Pulmonary artery endothelial cell (primary cell): ENCODE measurements around the gene CREB1. TPM values are rescaled to one million over a fixed set of nuclear protein-coding genes. Genes with fewer than 3 reads are reported as not detected.
"Not testable (repeated sequence)": the region's sequence is repeated elsewhere in the genome, so short reads cannot be mapped to it uniquely, and the experiment has no call there.

Source experiments
- DNase-seq: peaks from one replicate; pipeline ENCODE4 v3.0.0-alpha.2; 2011; ENCODE audit warnings: low read depth, low spot score
- total RNA-seq: library from RNA; depleted of rRNA; stranded (reverse); fragments of >200 nt; gene quantifications from 2 replicates; pipeline ENCODE4 v1.2.3, GENCODE V29; 2014

Gene CREB1
- total RNA-seq, 1 donor from 2014 or later = 41.1 TPM

DNA sequence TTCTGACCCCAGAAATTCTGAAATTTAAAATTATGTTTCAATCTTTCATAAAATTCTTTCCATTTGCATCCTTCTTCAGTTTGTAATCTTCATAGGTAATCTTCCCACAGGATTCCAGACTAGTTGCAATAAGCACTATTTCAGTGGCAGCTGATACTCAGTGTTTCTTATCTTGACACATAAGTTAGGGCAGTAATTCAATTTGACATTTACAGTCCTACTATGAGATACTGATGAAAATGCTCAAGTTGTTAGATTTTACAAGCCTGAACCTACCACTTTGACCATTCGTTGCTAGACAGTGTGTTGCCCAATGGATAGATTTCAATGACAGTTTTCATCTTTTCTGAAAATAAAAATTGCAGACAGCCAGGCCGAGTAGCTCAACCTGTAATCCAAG is 85.1 kb downstream of the CREB1 start:
- DNase-seq = no peak

DNA sequence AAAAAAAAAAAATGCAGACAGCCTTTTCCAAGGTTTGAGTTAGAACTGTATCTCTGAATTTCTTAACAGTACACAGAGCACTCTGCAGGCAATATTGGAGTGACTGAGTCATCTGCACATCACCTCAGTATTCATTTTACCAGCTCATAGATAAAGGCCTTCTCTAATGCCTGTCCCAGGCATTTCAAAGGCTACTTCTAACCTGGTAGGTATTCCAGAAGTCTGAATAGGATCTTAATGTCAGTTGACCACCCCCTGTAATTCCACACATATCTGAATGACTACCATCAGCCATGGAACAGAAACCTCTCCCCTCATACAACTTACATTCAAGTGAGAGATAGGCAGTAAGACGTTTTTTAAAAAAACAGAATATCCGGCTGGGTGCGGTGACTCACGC is 86.4 kb downstream of the CREB1 start:
- DNase-seq = no peak

GRCh38 chr2:207617011-207617671 is 87.4 kb downstream of the CREB1 start:
- DNase-seq = peak; percentile 84

DNA sequence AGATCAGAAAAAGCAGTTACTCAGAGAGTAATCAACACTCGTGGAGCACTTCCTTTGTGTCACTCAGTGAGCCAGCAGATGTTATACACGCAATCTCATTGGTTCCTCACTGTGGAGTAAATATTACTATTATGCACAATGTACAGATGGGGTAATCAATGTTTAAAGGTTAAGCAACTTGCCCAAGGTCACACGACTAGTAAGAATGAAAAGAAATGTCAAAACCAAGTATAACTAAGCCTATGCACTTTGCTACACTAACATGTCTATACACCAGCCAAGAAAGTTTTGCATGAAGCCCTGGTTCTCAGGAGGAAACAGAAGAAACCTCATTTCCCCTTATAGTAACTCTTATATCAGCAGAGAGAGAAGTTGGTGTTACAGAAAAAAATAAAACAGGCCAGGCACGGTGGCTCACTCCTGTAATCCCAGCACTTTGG is 90.0 kb downstream of the CREB1 start:
- no peak for DNase-seq

DNA sequence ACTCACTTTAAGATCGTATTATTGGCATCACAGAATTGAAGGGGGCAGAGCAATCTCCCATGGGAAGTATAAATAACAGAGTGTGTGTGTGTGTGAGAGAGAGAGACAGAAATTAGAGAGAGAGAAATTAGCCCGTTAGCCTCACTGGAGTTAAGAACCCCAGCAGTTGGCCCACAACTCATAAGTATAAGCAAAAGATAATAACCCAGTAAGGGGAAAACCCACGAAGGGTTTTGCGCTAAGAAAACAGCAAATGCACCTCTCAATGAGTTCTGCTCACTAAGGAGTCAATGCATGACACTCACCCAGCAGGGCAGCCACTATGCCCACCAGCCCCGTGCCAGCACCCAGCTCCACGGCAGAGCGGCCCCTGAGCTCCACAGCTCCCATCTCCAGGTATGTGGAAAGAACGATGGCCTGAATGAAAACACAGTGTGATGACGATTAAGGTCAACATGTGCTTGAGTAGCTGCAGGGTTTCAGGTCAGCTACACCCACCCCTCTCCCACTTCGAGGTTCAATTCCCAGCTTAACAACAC is 91.8 kb downstream of the CREB1 start:
- no peak for DNase-seq

DNA sequence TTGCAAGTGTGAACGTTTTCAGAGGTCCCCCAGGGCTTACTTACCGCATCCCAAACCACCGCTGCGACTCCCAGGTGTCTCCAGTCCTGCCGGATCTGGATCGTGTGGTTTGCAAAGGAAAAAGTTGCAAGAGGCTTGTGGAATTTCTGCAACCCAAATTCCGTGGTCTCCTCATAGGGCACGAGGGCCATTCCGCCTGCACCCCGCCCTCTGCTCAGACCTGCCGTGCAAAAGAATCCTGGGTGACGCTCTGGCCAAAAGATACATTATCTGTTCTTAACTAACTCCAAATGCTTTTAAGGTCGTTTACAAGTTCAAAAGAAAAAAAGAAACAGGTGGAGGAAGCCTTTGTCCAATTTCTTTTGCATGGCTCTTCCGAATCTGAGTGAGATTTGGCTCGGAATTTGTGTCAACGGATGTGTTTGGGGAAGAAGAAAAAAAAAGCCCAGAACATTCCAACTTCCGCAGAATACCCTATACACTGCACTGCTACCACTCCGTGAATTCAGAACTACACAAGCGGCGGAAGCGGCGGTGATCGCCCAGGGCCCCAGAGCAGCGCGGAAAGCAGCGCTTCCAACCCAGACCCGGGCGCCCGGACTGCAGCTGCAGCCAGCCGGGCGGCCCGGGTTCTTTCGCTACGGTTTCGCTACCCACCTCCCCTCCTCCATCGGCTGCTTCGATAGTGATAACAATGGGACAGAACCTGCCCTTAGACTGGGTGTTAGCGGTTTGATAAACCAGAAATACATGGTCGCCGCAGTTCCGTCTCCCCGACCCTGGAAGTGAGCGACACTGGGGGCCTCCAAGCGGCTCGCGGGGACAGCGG is 94.6 kb downstream of the CREB1 start:
- no peak for DNase-seq

DNA sequence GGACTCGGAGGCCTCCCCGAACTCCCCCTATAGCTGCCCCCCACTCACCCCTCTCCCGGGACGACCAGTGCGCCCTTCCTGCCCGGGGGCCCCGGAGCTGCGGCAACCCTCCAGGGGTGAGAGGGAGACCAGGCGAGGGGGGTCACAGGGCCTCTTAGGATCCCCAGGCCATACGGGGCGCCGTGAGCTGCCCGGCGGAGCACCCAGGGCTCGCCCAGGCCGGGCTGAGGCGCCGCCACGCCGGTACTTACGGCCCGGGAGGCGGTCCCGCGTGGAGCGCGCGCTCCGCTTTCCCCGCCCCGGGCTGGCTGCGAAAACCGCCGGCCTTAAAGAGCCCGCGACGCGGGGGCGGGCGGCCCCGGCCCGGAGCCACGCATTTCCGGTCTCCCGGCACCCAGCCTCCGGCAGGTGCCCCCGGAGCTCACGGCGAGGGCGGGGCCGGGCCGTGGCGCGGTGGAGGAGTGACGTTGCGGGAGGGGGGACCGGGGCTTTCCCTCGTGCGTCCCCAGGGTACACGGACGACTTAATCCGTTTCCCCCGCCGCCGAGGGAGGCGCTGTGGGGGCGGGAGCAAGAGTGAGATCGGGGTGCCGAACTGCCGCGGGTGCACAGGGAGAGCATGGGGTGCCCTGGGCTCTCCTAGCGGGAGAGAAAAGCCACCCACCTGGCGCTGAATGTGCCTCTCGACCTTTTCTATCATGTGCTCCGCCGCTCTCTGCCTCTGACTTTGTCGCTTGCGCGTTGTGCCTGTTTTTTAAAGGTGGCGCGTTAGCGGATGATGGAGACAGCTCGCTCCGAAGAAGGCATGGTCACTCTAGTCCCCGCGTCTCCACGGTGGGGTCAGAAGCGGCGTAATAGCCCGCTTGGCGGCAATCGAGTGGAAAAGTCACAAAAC is 95.5 kb downstream of the CREB1 start, which contains the start of gene METTL21A:
Gene METTL21A, minus strand, starts transcription at position 381 of the 894 bp plus-strand sequence. CDS start 1,019 bp downstream, outside the sequence.
- DNase-seq = peak; percentile 57

DNA sequence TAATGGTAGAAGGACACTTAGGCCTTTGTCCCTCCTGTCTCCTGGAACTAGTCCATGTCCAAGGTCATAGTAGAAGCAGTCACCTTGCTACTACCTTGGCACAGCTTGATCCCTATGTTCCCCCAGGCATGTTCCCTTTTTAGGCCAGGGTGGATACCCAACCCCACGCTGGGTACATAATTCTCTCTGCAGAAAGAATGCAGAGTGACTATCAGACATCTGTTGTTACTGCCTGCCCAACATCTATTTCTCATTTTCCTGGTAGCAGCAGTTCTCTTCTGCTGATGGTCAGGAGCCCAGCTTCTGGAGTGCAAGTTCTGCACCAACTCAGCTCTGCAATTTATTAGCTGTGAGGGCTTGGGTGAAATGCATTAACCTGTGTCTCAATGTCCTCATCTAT is 99.8 kb downstream of the CREB1 start:
- DNase-seq = no peak

- DNase-seq = no peak
These were observed 100.7 kb downstream of the CREB1 start for GRCh38 chr2:207630491-207630890.

DNA sequence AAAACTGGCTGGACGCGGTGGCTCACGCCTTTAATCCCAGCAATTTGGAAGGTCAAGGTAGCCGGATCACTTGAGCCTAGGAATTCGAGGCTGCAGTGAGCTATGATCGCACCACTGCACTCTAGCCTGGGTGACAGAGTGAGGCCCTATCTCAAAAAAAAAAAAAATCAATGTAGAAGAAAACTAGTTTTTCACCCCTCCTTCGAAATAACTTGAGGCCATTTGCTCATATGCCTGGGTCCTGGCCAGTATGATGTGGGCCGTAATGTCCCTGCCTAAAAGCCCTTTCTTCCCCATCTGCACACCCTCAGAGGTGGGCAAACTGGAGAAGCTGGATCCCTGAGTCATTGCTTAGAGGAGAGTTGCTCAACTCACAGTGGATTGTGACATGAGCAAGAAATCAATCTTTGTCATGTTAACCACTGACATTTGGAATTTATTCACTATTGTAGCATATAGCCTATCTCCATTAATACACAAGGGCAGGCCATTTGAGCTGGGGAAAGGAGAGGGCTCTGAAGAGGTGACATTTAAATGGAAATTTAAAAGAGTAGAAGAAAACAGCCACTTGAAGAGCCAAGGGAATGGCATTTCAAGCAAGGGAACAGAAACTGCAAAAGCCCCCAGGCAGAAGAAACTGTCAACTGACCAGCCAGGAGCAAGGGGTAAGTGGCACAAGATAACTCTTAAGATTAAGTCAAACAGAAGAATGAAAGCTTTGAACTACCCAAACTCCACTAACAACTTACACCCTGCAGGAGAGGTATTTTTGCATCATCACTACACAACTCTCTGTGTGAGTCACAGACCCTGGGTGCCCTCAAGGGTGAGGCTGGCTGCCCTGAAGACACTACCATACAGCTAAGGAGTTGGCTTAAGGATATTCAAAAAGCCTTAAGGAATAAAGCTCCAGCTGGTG is 103.1 kb downstream of the CREB1 start:
- DNase-seq = no peak

DNA sequence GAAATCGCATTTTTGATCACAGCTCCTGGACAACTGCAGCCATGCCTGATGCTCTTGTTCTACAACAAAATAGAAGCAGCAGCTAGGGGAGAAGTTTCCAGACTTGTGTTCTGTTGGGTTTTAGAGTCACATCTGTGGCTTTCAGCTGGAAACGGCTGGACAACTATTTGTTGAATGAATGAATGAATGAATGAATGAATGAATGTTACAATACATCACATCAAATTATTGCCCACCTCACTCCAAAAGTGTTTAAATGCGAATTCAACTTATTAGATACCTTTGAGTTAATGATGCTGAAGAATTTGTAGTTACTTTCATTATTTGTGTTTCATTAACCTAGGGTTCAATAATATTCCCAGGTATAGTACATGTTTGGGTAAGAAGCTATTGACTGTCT is 103.9 kb downstream of the CREB1 start:
- no peak for DNase-seq

DNA sequence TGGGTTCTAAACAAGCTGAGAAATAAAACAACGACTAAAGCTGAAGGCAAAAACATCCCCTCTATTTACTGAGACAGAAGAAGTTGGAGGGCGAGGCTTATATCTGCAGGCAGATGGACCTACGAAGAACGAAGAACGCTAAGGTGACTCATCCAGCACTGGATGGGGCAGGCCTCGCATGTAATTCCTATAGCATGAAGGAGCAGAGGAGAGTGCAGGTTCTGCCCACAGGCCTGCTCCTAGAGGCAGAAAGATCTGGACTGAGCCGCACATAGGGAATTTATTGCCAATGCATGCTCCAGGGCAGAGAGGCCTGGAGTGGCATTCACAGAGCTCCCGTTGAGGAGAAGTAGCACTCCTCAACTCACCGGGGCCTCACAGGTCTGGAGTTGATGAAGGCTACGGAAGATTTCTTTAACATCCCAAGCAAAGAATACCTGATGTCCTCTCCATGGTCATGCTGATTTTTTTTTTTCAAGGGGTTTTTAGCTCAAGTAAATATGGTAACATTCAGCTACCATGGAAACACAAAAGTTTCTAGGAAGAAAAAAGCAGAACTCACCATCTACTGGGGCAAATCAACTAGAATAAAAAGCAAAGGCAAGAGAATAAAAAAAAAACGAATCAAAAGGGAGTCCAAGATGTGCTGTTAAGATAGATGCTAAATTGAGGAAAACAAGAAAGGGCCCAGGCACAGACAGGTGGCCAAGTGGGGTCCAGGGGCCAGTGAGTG is 105.9 kb downstream of the CREB1 start:
- no peak for DNase-seq

DNA sequence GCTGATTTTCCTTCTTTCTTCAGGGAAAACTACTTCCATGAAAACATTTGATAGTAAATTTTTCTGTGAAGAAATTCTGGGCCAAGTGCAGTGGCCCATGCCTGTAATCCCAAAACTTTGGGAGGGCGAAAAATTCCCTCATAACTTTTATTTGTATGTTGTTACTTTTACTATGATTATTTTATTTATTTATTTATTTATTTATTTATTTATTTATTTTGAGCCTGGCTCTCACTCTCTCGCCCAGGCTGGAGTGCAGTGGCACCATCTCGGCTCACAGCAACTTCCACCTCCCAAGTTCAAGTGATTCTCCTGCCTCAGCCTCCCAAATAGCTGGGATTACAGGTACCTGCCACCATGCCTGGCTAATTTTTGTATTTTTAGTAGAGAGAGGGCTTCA is 109.5 kb downstream of the CREB1 start:
- not testable (repeated sequence) for DNase-seq

GRCh38 chr2:207640160-207640559 is 110.4 kb downstream of the CREB1 start:
- DNase-seq = no peak

DNA sequence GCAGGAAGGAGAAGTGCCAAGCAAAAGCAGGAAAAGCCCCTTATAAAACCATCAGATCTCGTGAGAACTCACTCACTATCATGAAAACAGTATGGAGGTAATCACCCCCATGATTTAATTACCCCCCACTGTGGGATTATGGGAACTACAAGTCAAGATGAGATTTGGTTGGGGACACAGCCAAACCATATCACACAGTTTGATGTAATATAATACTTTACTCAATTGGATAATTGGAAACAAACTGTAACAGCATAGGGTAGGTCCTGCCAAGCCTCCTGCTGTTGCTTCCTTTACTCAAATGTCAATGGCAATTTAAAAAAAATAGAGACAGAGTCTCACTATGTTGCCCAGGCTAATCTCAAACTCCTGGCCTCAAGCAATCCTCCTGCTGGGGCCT is 110.9 kb downstream of the CREB1 start:
- DNase-seq = no peak

GRCh38 chr2:207643892-207644291 is 114.1 kb downstream of the CREB1 start:
- no peak for DNase-seq

DNA sequence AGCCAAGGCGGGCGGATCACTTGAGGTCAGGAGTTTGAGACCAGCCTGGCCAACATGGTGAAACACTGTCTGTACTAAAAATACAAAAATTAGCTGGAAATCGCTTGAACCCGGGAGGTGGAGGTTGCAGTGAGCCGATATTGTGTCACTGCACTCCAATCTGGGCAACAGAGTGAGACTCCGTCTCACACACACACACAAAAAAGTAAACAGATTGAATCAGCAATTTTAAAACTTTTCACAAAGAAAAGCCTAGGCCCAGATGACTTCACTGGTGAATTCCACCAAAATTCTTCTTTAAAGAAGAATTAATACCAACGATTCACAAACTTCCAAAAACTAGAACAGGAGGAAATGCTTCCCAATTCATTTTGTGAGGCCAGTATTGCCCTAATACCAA is 116.8 kb downstream of the CREB1 start:
- DNase-seq = not testable (repeated sequence)
